GM23338 (cell line): ENCODE data around the gene GIPC1. TPM values are rescaled to one million over a fixed set of nuclear protein-coding genes. Genes with fewer than 3 reads are reported as not detected.

Experiments
- ATAC-seq: fragments of 200-7000 bp; cut with Tn5 transposase; 3 replicates; pipeline ENCODE4 v1.9.1; 2020
- DNase-seq: peaks from one replicate; pipeline ENCODE4 v3.0.0-alpha.2; 2015; ENCODE audit warnings: low spot score
- H2AFZ ChIP-seq: fragments of 200-600 bp; sonication (generic); 2 replicates; pipeline ENCODE4 v1.8.0; 2016; ENCODE audit warnings: antibody characterized with exemption, mild to moderate bottlenecking, moderate library complexity
- H3F3A ChIP-seq: fragments of 200-600 bp; sonication (generic); replicated peaks from 2 replicates; pipeline ENCODE4 v1.8.0; 2017; ENCODE audit warnings: antibody characterized with exemption, mixed run types, low read depth
- H3K27ac ChIP-seq: fragments of 200-600 bp; sonication (generic); 2 replicates; pipeline ENCODE4 v1.6.1; 2016; ENCODE audit warnings: low read depth
- H3K27me3 ChIP-seq: fragments of 200-600 bp; sonication (generic); 2 replicates; pipeline ENCODE4 v1.8.0; 2016; ENCODE audit warnings: mild to moderate bottlenecking, mixed run types, moderate library complexity; ENCODE audit not compliant: insufficient read depth
- H3K36me3 ChIP-seq: fragments of 200-600 bp; sonication (generic); 2 replicates; pipeline ENCODE4 v1.8.0; 2016; ENCODE audit warnings: mild to moderate bottlenecking; ENCODE audit not compliant: insufficient read depth
- H3K4me1 ChIP-seq: fragments of 200-600 bp; sonication (generic); 2 replicates; pipeline ENCODE4 v1.8.0; 2016; ENCODE audit warnings: mild to moderate bottlenecking, moderate library complexity; ENCODE audit not compliant: insufficient read depth
- H3K4me2 ChIP-seq: fragments of 200-600 bp; sonication (generic); 2 replicates; pipeline ENCODE4 v1.7.1; 2017; ENCODE audit warnings: mixed run types
- H3K4me3 ChIP-seq: fragments of 200-600 bp; sonication (generic); 2 replicates; pipeline ENCODE4 v1.6.1; 2016; ENCODE audit warnings: mixed run types
- H3K79me2 ChIP-seq: fragments of 200-600 bp; sonication (generic); replicated peaks from 2 replicates; pipeline ENCODE4 v1.8.0; 2017; ENCODE audit warnings: mild to moderate bottlenecking; ENCODE audit not compliant: insufficient read depth
- H3K9me2 ChIP-seq: fragments of 200-600 bp; sonication (generic); 2 replicates; pipeline ENCODE4 v1.8.0; 2017; ENCODE audit not compliant: insufficient read depth
- H4K20me1 ChIP-seq: fragments of 200-600 bp; sonication (generic); replicated peaks from 2 replicates; pipeline ENCODE4 v1.8.0; 2017; ENCODE audit warnings: mild to moderate bottlenecking; ENCODE audit not compliant: insufficient read depth
- H3K27ac Mint-ChIP-seq: 2 replicates; pipeline ENCODE4 v1.8.0; 2020; ENCODE audit warnings: inconsistent platforms, mild to moderate bottlenecking, moderate library complexity, mixed read lengths
- H3K27me3 Mint-ChIP-seq: 3 replicates; pipeline ENCODE4 v1.8.0; 2022; ENCODE audit warnings: low read depth, mild to moderate bottlenecking, moderate library complexity, mixed read lengths, inconsistent platforms; ENCODE audit not compliant: insufficient read depth, poor library complexity
- H3K36me3 Mint-ChIP-seq: 3 replicates; pipeline ENCODE4 v1.8.0; 2021; ENCODE audit warnings: low read depth, mild to moderate bottlenecking, inconsistent platforms, moderate library complexity, mixed read lengths
- H3K4me1 Mint-ChIP-seq: 3 replicates; pipeline ENCODE4 v1.8.0; 2020; ENCODE audit warnings: mild to moderate bottlenecking, inconsistent platforms, mixed read lengths
- H3K4me3 Mint-ChIP-seq: 3 replicates; pipeline ENCODE4 v1.8.0; 2021; ENCODE audit warnings: moderate library complexity, mild to moderate bottlenecking, inconsistent platforms, mixed read lengths
- H3K9me3 Mint-ChIP-seq: 3 replicates; pipeline ENCODE4 v1.8.0; 2020; ENCODE audit warnings: moderate library complexity, mild to moderate bottlenecking, inconsistent platforms, mixed read lengths
- CREB1 ChIP-seq: fragments of 250-450 bp; sonication (Bioruptor Pico); IDR thresholded peaks from 2 replicates; pipeline ENCODE4 v1.5.0; 2020; ENCODE audit warnings: low read depth, mild to moderate bottlenecking, moderate library complexity
- EZH2phosphoT487 ChIP-seq: fragments of 200-600 bp; sonication (generic); IDR thresholded peaks from one replicate; pipeline ENCODE4 v1.8.1; 2018; ENCODE audit warnings: antibody characterized with exemption; ENCODE audit not compliant: unreplicated experiment
- JUNB ChIP-seq: IDR thresholded peaks from one replicate; pipeline ENCODE4 v1.6.1; 2016; ENCODE audit warnings: antibody characterized with exemption; ENCODE audit not compliant: unreplicated experiment
- NANOG ChIP-seq: IDR thresholded peaks from 2 replicates; pipeline ENCODE4 v1.6.1; 2016; ENCODE audit warnings: antibody characterized with exemption, borderline replicate concordance
- POLR2AphosphoS5 ChIP-seq: IDR thresholded peaks from 2 replicates; pipeline ENCODE4 v1.6.1; 2016; ENCODE audit warnings: antibody characterized with exemption, low read depth
- ZNF114 ChIP-seq: fragments of 250-450 bp; sonication (Bioruptor Pico); IDR thresholded peaks from 2 replicates; pipeline ENCODE4 v1.5.0; 2020; ENCODE audit warnings: mild to moderate bottlenecking, moderate library complexity
- ZNF331 ChIP-seq: fragments of 250-450 bp; sonication (Bioruptor Pico); IDR thresholded peaks from 2 replicates; pipeline ENCODE4 v1.5.0; 2020; ENCODE audit warnings: low read depth, mild to moderate bottlenecking, moderate library complexity
- polyA plus RNA-seq: library from polyadenylated mRNA; unstranded; fragments of >200 nt; fragmentation: Nextera tagmentation; extraction: Ambion mirVana; gene quantifications from 2 replicates; pipeline ENCODE4 v1.2.1, GENCODE V29; 2016
- total RNA-seq: library from RNA; depleted of rRNA; stranded (reverse); fragments of >200 nt; shearing (Covaris generic); gene quantifications from 2 replicates; pipeline ENCODE4 v1.2.3, GENCODE V29; 2014
- TF ChIP-seq, protein P1 (sequence below): IDR thresholded peaks from 2 replicates; pipeline ENCODE4 v1.6.1; 2016; ENCODE audit warnings: antibody characterized with exemption
- TF ChIP-seq, protein P2 (sequence below): fragments of 250-450 bp; sonication (Bioruptor Pico); IDR thresholded peaks from 2 replicates; pipeline ENCODE4 v1.5.0; 2020; ENCODE audit warnings: mild to moderate bottlenecking, moderate library complexity
- TF ChIP-seq, protein P3 (sequence below): IDR thresholded peaks from one replicate; pipeline ENCODE4 v1.6.1; 2018; ENCODE audit warnings: antibody characterized with exemption; ENCODE audit not compliant: unreplicated experiment

GIPC1 gene
- total and polyA plus RNA-seq, 2 experiments from 2014 or later: 51.6 to 106 TPM

DNA sequence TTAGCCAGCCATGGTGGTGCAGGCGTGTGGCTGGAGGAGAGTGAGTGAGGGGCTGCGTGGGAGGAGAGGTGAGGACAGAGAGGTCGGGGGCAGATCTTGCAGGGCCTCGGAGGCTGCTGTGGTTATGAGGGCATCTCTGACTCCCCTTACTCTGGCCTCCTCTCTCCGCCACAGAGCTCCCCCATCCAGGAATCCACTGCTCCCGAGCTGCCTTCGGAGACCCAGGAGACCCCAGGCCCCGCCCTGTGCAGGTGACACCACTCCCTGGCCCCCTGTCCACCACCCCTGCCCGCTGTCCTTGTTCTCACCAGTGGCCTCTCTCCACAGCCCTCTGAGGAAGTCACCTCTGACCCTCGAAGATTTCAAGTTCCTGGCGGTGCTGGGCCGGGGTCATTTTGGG lies 28.5 kb downstream of the GIPC1 start:
- no peaks in the 10 kb centered on the region for H3K9me2 ChIP-seq
- H3K36me3 ChIP-seq: peaks cover 13% of the 10 kb centered on the region; the same call in 1 of the 2 replicates
- Mint-ChIP-seq H3K4me1 (peaks cover 3% of the 10 kb centered on the region; the same call in 1 of the 3 replicates), H3K9me3 (no peaks in the 10 kb centered on the region), H3K27me3 (peaks cover 10% of the 10 kb centered on the region), H3K4me3 (no peak overlapping the region), H3K36me3 (peaks cover 35% of the 10 kb centered on the region), H3K27ac (no peak overlapping the region)
- H3F3A ChIP-seq: no peaks in the 10 kb centered on the region
- no peak overlapping the region for H3K27ac ChIP-seq
- H3K79me2 ChIP-seq: no peaks in the 10 kb centered on the region
- no peak overlapping the region for H2AFZ ChIP-seq
- no peaks in the 10 kb centered on the region for H3K27me3 ChIP-seq
- H3K4me3 ChIP-seq: no peak overlapping the region
- ATAC-seq (no peak), DNase-seq (no peak)
- TF ChIP-seq, protein P1, sequence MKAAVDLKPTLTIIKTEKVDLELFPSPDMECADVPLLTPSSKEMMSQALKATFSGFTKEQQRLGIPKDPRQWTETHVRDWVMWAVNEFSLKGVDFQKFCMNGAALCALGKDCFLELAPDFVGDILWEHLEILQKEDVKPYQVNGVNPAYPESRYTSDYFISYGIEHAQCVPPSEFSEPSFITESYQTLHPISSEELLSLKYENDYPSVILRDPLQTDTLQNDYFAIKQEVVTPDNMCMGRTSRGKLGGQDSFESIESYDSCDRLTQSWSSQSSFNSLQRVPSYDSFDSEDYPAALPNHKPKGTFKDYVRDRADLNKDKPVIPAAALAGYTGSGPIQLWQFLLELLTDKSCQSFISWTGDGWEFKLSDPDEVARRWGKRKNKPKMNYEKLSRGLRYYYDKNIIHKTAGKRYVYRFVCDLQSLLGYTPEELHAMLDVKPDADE: no peak
- TF ChIP-seq, protein P2, sequence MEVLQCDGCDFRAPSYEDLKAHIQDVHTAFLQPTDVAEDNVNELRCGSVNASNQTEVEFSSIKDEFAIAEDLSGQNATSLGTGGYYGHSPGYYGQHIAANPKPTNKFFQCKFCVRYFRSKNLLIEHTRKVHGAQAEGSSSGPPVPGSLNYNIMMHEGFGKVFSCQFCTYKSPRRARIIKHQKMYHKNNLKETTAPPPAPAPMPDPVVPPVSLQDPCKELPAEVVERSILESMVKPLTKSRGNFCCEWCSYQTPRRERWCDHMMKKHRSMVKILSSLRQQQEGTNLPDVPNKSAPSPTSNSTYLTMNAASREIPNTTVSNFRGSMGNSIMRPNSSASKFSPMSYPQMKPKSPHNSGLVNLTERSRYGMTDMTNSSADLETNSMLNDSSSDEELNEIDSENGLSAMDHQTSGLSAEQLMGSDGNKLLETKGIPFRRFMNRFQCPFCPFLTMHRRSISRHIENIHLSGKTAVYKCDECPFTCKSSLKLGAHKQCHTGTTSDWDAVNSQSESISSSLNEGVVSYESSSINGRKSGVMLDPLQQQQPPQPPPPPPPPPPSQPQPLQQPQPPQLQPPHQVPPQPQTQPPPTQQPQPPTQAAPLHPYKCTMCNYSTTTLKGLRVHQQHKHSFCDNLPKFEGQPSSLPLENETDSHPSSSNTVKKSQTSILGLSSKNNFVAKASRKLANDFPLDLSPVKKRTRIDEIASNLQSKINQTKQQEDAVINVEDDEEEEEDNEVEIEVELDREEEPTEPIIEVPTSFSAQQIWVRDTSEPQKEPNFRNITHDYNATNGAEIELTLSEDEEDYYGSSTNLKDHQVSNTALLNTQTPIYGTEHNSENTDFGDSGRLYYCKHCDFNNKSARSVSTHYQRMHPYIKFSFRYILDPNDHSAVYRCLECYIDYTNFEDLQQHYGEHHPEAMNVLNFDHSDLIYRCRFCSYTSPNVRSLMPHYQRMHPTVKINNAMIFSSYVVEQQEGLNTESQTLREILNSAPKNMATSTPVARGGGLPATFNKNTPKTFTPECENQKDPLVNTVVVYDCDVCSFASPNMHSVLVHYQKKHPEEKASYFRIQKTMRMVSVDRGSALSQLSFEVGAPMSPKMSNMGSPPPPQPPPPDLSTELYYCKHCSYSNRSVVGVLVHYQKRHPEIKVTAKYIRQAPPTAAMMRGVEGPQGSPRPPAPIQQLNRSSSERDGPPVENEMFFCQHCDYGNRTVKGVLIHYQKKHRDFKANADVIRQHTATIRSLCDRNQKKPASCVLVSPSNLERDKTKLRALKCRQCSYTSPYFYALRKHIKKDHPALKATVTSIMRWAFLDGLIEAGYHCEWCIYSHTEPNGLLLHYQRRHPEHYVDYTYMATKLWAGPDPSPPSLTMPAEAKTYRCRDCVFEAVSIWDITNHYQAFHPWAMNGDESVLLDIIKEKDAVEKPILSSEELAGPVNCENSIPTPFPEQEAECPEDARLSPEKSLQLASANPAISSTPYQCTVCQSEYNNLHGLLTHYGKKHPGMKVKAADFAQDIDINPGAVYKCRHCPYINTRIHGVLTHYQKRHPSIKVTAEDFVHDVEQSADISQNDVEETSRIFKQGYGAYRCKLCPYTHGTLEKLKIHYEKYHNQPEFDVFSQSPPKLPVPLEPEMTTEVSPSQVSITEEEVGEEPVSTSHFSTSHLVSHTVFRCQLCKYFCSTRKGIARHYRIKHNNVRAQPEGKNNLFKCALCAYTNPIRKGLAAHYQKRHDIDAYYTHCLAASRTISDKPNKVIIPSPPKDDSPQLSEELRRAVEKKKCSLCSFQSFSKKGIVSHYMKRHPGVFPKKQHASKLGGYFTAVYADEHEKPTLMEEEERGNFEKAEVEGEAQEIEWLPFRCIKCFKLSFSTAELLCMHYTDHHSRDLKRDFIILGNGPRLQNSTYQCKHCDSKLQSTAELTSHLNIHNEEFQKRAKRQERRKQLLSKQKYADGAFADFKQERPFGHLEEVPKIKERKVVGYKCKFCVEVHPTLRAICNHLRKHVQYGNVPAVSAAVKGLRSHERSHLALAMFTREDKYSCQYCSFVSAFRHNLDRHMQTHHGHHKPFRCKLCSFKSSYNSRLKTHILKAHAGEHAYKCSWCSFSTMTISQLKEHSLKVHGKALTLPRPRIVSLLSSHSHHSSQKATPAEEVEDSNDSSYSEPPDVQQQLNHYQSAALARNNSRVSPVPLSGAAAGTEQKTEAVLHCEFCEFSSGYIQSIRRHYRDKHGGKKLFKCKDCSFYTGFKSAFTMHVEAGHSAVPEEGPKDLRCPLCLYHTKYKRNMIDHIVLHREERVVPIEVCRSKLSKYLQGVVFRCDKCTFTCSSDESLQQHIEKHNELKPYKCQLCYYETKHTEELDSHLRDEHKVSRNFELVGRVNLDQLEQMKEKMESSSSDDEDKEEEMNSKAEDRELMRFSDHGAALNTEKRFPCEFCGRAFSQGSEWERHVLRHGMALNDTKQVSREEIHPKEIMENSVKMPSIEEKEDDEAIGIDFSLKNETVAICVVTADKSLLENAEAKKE (CRISPR knock-in tag): no peak
- TF ChIP-seq NANOG (no peak), JUNB (no peak), POLR2AphosphoS5 (no peak)
- no peak overlapping the region for H3K4me2 ChIP-seq
- no peaks in the 10 kb centered on the region; the same call in 1 of the 2 replicates for H4K20me1 ChIP-seq
- no peaks in the 10 kb centered on the region for H3K4me1 ChIP-seq

DNA sequence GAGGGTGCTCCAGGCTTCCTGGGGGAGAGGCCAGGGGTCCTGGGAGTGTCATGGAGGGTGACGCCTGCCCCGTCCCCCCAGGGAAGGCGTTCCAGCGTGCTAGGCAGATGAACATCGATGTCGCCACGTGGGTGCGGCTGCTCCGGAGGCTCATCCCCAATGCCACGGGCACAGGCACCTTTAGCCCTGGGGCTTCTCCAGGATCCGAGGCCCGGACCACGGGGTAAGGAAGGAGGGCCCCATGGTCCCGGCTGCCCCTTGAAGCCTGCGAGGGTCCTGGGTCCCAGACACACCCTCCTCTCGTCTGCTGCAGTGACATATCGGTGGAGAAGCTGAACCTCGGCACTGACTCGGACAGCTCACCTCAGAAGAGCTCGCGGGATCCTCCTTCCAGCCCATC lies 32.2 kb downstream of the GIPC1 start:
- Histone ChIP-seq H4K20me1 (no peaks in the 10 kb centered on the region; the same call in none of the 2 replicates), H3K9me2 (no peaks in the 10 kb centered on the region), H3K79me2 (no peaks in the 10 kb centered on the region), H3K4me2 (no peak overlapping the region), H3K36me3 (peaks cover 13% of the 10 kb centered on the region; the same call in 1 of the 2 replicates), H2AFZ (no peak overlapping the region), H3K4me1 (no peaks in the 10 kb centered on the region), H3K27ac (no peak overlapping the region), H3F3A (no peaks in the 10 kb centered on the region), H3K27me3 (no peaks in the 10 kb centered on the region), H3K4me3 (no peak overlapping the region)
- Mint-ChIP-seq H3K9me3 (no peaks in the 10 kb centered on the region), H3K27ac (no peak overlapping the region), H3K36me3 (peaks cover 43% of the 10 kb centered on the region), H3K4me3 (no peak overlapping the region), H3K4me1 (no peaks in the 10 kb centered on the region), H3K27me3 (peaks cover 4% of the 10 kb centered on the region)
- ATAC-seq (no peak), DNase-seq (no peak)
- TF ChIP-seq, protein P3, sequence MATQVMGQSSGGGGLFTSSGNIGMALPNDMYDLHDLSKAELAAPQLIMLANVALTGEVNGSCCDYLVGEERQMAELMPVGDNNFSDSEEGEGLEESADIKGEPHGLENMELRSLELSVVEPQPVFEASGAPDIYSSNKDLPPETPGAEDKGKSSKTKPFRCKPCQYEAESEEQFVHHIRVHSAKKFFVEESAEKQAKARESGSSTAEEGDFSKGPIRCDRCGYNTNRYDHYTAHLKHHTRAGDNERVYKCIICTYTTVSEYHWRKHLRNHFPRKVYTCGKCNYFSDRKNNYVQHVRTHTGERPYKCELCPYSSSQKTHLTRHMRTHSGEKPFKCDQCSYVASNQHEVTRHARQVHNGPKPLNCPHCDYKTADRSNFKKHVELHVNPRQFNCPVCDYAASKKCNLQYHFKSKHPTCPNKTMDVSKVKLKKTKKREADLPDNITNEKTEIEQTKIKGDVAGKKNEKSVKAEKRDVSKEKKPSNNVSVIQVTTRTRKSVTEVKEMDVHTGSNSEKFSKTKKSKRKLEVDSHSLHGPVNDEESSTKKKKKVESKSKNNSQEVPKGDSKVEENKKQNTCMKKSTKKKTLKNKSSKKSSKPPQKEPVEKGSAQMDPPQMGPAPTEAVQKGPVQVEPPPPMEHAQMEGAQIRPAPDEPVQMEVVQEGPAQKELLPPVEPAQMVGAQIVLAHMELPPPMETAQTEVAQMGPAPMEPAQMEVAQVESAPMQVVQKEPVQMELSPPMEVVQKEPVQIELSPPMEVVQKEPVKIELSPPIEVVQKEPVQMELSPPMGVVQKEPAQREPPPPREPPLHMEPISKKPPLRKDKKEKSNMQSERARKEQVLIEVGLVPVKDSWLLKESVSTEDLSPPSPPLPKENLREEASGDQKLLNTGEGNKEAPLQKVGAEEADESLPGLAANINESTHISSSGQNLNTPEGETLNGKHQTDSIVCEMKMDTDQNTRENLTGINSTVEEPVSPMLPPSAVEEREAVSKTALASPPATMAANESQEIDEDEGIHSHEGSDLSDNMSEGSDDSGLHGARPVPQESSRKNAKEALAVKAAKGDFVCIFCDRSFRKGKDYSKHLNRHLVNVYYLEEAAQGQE: no peak
- TF ChIP-seq ZNF114 (CRISPR knock-in tag): no peak
- TF ChIP-seq, protein P1: no peak
- TF ChIP-seq CREB1 (CRISPR knock-in tag): no peak
- no peak for TF ChIP-seq JUNB
- no peak for TF ChIP-seq EZH2phosphoT487
- no peak for TF ChIP-seq POLR2AphosphoS5
- TF ChIP-seq ZNF331 (CRISPR knock-in tag): no peak
